ENCODE measurements around the gene FAT3. TPM values are rescaled to one million over a fixed set of nuclear protein-coding genes. Genes with fewer than 3 reads are reported as not detected.

Gene FAT3
- total and polyA plus RNA-seq, 12 donors = 0.02 to 2.4 (median 0.11) TPM

- intact Hi-C loops (cut with DNase I) = no loop called here
- WGBS, 2 donors = 62 to 66% methylated on average over 4 of the region's 4 CpGs
- no peaks in the 10 kb centered on the region for H3K4me1 ChIP-seq
- H3K36me3 ChIP-seq = no peaks in the 10 kb centered on the region
- H3K27ac ChIP-seq = no peak overlapping the region
- H3K27me3 ChIP-seq = no peaks in the 10 kb centered on the region
- DNase-seq (no peak), ATAC-seq (no peak)
- no peaks in the 10 kb centered on the region for H3K9me3 ChIP-seq
- no peak for TF ChIP-seq CTCF (IDR thresholded peaks at IDR 0.05)
- H3K4me3 ChIP-seq = no peak overlapping the region
Observed at GRCh38 chr11:92253945-92254344, 29.3 kb downstream of the FAT3 start.

- Histone ChIP-seq H3K9me3 (no peaks in the 10 kb centered on the region), H3K27me3 (no peaks in the 10 kb centered on the region), H3K36me3 (no peaks in the 10 kb centered on the region), H3K4me3 (no peak overlapping the region), H3K27ac (no peak overlapping the region), H3K4me1 (no peaks in the 10 kb centered on the region)
- no peak for TF ChIP-seq CTCF (IDR thresholded peaks at IDR 0.05)
- intact Hi-C loops (cut with DNase I) = no loop called here
- DNase-seq = no peak
- ATAC-seq = no peak
- 84 to 85% methylated on average over 4 of the region's 4 CpGs for WGBS, 2 donors
Observed at GRCh38 chr11:92257536-92257935, 32.9 kb downstream of the FAT3 start.

- intact Hi-C loops (cut with DNase I) = no loop called here
- no peak for DNase-seq
- no peaks in the 10 kb centered on the region for H3K36me3 ChIP-seq
- no peaks in the 10 kb centered on the region for H3K9me3 ChIP-seq
- WGBS, 2 donors = 43 to 47% methylated on average over 4 of the region's 4 CpGs
- ATAC-seq = no peak
- H3K4me1 ChIP-seq = no peaks in the 10 kb centered on the region
- H3K4me3 ChIP-seq = no peak overlapping the region
- TF ChIP-seq CTCF (IDR thresholded peaks at IDR 0.05) = no peak
- no peak overlapping the region for H3K27ac ChIP-seq
- H3K27me3 ChIP-seq = no peaks in the 10 kb centered on the region
Observed at GRCh38 chr11:92259861-92260260, 35.2 kb downstream of the FAT3 start.

GRCh38 chr11:92264350-92264749 is 39.7 kb downstream of the FAT3 start:
- intact Hi-C loops (cut with DNase I) = no loop called here
- no peak for TF ChIP-seq CTCF (IDR thresholded peaks at IDR 0.05)
- no peaks in the 10 kb centered on the region for H3K27me3 ChIP-seq
- WGBS, 2 donors = 74 to 84% methylated on average over 2 of the region's 2 CpGs
- no peaks in the 10 kb centered on the region for H3K9me3 ChIP-seq
- no peak overlapping the region for H3K27ac ChIP-seq
- DNase-seq (no peak), ATAC-seq (no peak)
- no peak overlapping the region for H3K4me3 ChIP-seq
- no peaks in the 10 kb centered on the region for H3K36me3 ChIP-seq
- no peaks in the 10 kb centered on the region for H3K4me1 ChIP-seq

- ATAC-seq = no peak
- TF ChIP-seq CTCF (IDR thresholded peaks at IDR 0.05) = no peak
- intact Hi-C loops (cut with DNase I) = no loop called here
- no peaks in the 10 kb centered on the region for H3K36me3 ChIP-seq
- DNase-seq = no peak
- H3K27me3 ChIP-seq = no peaks in the 10 kb centered on the region
- H3K27ac ChIP-seq = no peak overlapping the region
- H3K4me1 ChIP-seq = no peaks in the 10 kb centered on the region
- H3K4me3 ChIP-seq = no peak overlapping the region
- no peaks in the 10 kb centered on the region for H3K9me3 ChIP-seq
- 92 to 95% methylated on average over 4 of the region's 4 CpGs for WGBS, 2 donors
Observed at GRCh38 chr11:92266806-92267205, 42.2 kb downstream of the FAT3 start.

Data from heart right ventricle (tissue), 16 donors.